Vagina (tissue), 2 donors: ENCODE data around the gene PRG3. TPM values are rescaled to one million over a fixed set of nuclear protein-coding genes. Genes with fewer than 3 reads are reported as not detected.

ENCODE experiments used
- DNase-seq, 2 donors: peaks; one replicate each; pipeline ENCODE4 v3.0.0-alpha.2; 2017; ENCODE audit errors: extremely low spot score in 2 of 2
- H3K27ac ChIP-seq: fragments of 200-600 bp; sonication (generic); one replicate; pipeline ENCODE4 v1.5.1; 2019
- H3K27me3 ChIP-seq: fragments of 200-600 bp; sonication (generic); one replicate; pipeline ENCODE4 v1.5.1; 2019
- H3K36me3 ChIP-seq, 2 donors: fragments of 200-600 bp; sonication (generic); one replicate each; pipeline ENCODE4 v1.5.1; 2017 to 2019
- H3K4me1 ChIP-seq: fragments of 200-600 bp; sonication (generic); one replicate; pipeline ENCODE4 v1.5.1; 2019
- H3K4me3 ChIP-seq, 2 donors: fragments of 200-600 bp; sonication (generic); 1 replicate in 1 of 2; 2 replicates in 1 of 2; pipeline ENCODE4 v1.5.1; 2016 to 2019
- H3K9me3 ChIP-seq: fragments of 200-600 bp; sonication (generic); one replicate; pipeline ENCODE4 v1.5.1; 2019
- POLR2A ChIP-seq, 2 donors: fragments of 450-650 bp; IDR thresholded peaks; one replicate each; pipeline ENCODE4 v1.6.1; 2017; ENCODE audit warnings: antibody characterized with exemption in 2 of 2, mild to moderate bottlenecking in 2 of 2, moderate library complexity in 2 of 2
- POLR2AphosphoS5 ChIP-seq, 2 donors: sonication (generic); formaldehyde crosslinking; IDR thresholded peaks; one replicate each; pipeline ENCODE4 v1.9.0; 2017; ENCODE audit warnings: antibody characterized with exemption in 2 of 2, mild to moderate bottlenecking in 2 of 2, low read depth in 1 of 2; ENCODE audit not compliant: insufficient read depth in 1 of 2
- intact Hi-C: fragments of 100-400 bp; cut with DNase I; formaldehyde crosslinking; loops from one replicate; pipeline ENCODE4 v1.15.1; 2023
- total RNA-seq: library from RNA; depleted of rRNA; stranded (reverse); fragments of >200 nt; gene quantifications from one replicate; pipeline ENCODE4 v1.2.3, GENCODE V29; 2016
- TF ChIP-seq, protein P1 (sequence below), 3 experiments: fragments of 450-650 bp in 2 of 3; fragments of 200-600 bp in 1 of 3; sonication (generic) in 1 of 3; IDR thresholded peaks; one replicate each; pipeline ENCODE4 v1.5.1; 2017 to 2019; ENCODE audit warnings: antibody characterized with exemption in 3 of 3, mild to moderate bottlenecking in 2 of 3, moderate library complexity in 2 of 3

Gene PRG3
- total RNA-seq, 1 donor from 2014 or later, result not detected

DNA sequence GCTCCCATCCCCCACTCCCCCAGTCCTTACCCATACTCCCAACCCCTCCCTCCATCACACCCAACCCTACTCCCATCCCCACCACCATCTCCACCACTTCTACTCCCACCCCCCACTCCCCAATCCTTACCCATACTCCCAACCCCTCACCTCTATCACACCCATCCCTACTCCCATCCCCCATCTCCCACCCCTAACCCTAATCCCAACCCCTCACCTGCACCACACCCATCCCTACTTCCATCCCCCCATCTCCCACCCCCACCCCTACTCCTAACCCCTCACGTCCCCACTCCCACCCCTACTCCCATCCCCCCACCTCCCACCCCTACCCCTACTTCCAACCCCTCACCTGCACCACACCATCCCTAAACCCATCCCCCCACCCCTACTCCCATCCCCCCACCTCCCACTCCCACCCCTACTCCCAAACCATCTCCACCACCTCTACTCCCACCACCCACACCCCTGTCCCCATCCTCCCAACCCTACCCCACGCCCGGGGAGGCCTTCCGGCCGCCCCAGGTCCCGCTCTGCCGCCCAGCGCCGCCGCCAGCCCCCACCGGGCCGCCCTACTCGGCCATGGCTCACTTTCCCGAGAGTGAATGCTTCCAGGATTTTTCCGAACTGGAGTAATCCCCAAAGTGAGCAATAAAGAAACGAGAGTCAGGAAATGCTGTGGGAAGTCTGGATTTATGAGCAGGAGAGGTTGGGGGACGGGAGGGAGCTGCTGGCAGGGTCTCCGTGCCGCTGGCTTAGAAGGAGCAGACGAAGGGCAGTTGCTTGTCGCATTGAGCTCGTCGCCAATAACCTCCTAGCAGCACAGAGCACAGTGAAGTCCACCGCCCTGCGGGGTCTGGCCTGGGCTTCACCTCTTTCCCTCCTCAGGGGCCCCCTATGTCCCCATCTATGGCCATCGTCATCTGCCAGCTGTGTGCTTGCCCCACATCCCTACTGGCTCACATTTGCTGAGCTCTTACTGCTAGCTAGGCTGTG lies 4.6 kb downstream of the PRG3 start:
- TF ChIP-seq POLR2AphosphoS5 (IDR thresholded peaks at IDR 0.05; ENCODE audit: insufficient read depth in 1 of 2, low read depth in 1 of 2) (no peak), POLR2A (IDR thresholded peaks at IDR 0.05) (no peak)
- TF ChIP-seq, protein P1, sequence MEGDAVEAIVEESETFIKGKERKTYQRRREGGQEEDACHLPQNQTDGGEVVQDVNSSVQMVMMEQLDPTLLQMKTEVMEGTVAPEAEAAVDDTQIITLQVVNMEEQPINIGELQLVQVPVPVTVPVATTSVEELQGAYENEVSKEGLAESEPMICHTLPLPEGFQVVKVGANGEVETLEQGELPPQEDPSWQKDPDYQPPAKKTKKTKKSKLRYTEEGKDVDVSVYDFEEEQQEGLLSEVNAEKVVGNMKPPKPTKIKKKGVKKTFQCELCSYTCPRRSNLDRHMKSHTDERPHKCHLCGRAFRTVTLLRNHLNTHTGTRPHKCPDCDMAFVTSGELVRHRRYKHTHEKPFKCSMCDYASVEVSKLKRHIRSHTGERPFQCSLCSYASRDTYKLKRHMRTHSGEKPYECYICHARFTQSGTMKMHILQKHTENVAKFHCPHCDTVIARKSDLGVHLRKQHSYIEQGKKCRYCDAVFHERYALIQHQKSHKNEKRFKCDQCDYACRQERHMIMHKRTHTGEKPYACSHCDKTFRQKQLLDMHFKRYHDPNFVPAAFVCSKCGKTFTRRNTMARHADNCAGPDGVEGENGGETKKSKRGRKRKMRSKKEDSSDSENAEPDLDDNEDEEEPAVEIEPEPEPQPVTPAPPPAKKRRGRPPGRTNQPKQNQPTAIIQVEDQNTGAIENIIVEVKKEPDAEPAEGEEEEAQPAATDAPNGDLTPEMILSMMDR (IDR thresholded peaks at IDR 0.05), result no peak
- intact Hi-C loops, result no loop called here

DNA sequence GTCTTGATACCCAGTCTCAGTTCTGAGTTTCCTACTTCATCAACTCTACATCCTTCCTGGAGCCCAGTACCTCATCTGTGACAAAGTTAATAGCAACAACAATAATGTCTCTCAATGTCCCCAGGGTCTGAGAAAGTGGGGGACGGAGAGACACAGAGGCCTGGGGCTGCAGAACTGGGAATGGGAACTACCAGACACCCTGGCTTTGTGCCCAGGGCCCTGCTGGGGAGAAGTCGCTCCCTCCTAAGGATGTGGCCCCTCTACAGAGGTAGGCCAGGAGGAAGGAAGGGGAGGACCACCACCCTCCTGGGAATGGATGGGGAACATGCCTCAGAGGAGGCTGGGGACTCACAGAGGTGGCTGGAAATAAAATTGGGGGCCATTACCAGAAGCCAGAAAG lies 5.5 kb downstream of the PRG3 start:
- H3K36me3 ChIP-seq, result no peaks in the 10 kb centered on the region
- H3K4me1 ChIP-seq, result no peaks in the 10 kb centered on the region
- TF ChIP-seq, protein P1 (IDR thresholded peaks at IDR 0.05), result no peak
- TF ChIP-seq POLR2AphosphoS5 (IDR thresholded peaks at IDR 0.05; ENCODE audit: insufficient read depth in 1 of 2, low read depth in 1 of 2) (no peak), POLR2A (IDR thresholded peaks at IDR 0.05) (no peak)
- no peak overlapping the region for H3K4me3 ChIP-seq
- H3K27ac ChIP-seq, result no peak overlapping the region
- no peaks in the 10 kb centered on the region for H3K9me3 ChIP-seq
- no peaks in the 10 kb centered on the region for H3K27me3 ChIP-seq
- intact Hi-C loops, result no loop called here
- no peak for DNase-seq

More for the DNA sequence above, 4.6 kb downstream of the PRG3 start:
- H3K4me1 ChIP-seq, result no peaks in the 10 kb centered on the region
- no peak overlapping the region for H3K4me3 ChIP-seq
- H3K36me3 ChIP-seq, result no peaks in the 10 kb centered on the region
- H3K27ac ChIP-seq, result no peak overlapping the region
- H3K9me3 ChIP-seq, result no peaks in the 10 kb centered on the region
- no peaks in the 10 kb centered on the region for H3K27me3 ChIP-seq
- no peak for DNase-seq

DNA sequence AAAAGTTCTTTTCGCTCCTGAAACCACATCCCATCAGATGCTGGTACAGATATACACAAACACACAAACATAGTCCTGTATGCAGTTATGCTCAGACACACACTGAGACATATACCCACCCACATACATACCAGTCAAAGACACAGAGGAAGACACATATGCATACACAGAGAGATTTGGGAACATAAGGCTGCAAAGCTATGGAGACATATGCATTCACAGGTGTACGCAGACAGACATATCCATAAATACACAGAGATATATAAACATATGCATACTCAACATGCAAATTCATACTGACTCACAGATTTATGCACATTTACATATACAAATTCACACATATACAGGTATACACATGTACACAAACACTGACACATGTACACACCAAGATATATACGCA lies 6.0 kb downstream of the PRG3 start:
- no peak overlapping the region for H3K4me3 ChIP-seq
- H3K4me1 ChIP-seq, result no peaks in the 10 kb centered on the region
- H3K9me3 ChIP-seq, result no peaks in the 10 kb centered on the region
- DNase-seq, result no peak
- intact Hi-C loops, result no loop called here
- no peak for TF ChIP-seq POLR2AphosphoS5 (IDR thresholded peaks at IDR 0.05; ENCODE audit: insufficient read depth in 1 of 2, low read depth in 1 of 2)
- no peak for TF ChIP-seq POLR2A (IDR thresholded peaks at IDR 0.05)
- TF ChIP-seq, protein P1 (IDR thresholded peaks at IDR 0.05), result no peak
- no peaks in the 10 kb centered on the region for H3K27me3 ChIP-seq
- no peak overlapping the region for H3K27ac ChIP-seq
- no peaks in the 10 kb centered on the region for H3K36me3 ChIP-seq

DNA sequence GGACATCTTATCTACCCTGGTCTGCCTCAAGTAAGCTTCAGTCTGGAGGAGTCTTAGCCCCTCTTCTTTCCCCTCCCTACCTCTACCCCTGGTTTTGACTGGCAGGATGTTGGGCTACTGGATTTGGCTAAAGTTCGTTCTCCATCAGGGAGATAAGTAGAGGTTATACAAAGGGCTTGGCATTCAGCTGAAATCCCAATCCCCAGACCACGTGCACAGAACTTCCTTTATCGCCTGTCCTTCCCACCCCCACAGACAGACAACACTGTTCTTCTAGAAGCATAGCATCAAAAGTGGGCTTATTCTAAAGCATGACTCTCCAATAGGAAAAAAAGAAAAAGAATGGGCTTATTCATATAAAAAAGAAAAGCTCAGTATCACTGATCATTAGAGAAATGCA lies 7.8 kb downstream of the PRG3 start:
- DNase-seq, result no peak
- intact Hi-C loops, result no loop called here
- Histone ChIP-seq H3K4me1 (no peaks in the 10 kb centered on the region), H3K27me3 (no peaks in the 10 kb centered on the region), H3K4me3 (no peak overlapping the region), H3K36me3 (no peaks in the 10 kb centered on the region), H3K27ac (no peak overlapping the region), H3K9me3 (no peaks in the 10 kb centered on the region)
- TF ChIP-seq POLR2AphosphoS5 (IDR thresholded peaks at IDR 0.05; ENCODE audit: insufficient read depth in 1 of 2, low read depth in 1 of 2) (no peak), POLR2A (IDR thresholded peaks at IDR 0.05) (no peak)
- TF ChIP-seq, protein P1 (IDR thresholded peaks at IDR 0.05), result no peak

DNA sequence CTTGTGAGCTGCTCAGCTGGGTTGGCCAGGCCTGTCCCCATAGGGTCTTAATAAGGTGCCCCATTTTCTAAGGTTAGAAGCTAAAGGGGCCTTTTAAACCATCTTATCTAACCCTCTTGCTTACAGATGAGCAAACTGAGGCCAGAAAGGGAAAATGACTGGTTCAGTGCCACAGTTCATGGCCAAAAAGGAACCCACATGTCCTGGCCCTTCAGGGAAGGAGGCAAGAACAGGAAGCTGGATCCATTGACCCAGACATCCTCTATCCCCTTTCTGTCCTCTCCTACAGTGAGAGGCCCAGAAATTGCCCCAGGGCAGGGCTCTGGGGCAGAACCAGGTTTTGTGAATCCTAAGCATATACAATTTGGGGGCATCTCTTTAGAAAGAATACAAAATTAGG lies 10.0 kb downstream of the PRG3 start:
- intact Hi-C loops, result no loop called here
- Histone ChIP-seq H3K27me3 (no peaks in the 10 kb centered on the region), H3K4me1 (no peaks in the 10 kb centered on the region), H3K27ac (no peak overlapping the region), H3K9me3 (no peaks in the 10 kb centered on the region), H3K4me3 (no peak overlapping the region), H3K36me3 (no peaks in the 10 kb centered on the region)
- DNase-seq, result no peak
- no peak for TF ChIP-seq POLR2A (IDR thresholded peaks at IDR 0.05)
- no peak for TF ChIP-seq POLR2AphosphoS5 (IDR thresholded peaks at IDR 0.05; ENCODE audit: insufficient read depth in 1 of 2, low read depth in 1 of 2)
- TF ChIP-seq, protein P1 (IDR thresholded peaks at IDR 0.05), result no peak
